Activated CD8-positive, alpha-beta memory T cell treated with anti-CD3 and anti-CD28 coated beads, Interleukin-2, amount 50 U/mL, for 1 hour (primary cell): ENCODE measurements around the gene IQSEC1.

Source experiments
- DNase-seq: peaks from one replicate; pipeline ENCODE4 v3.0.0-alpha.2; 2020; ENCODE audit errors: extremely low read depth

The IQSEC1 gene

GRCh38 chr3:12935023-12935860, 138.0 kb downstream of the IQSEC1 start:
- DNase-seq: no peak

DNA sequence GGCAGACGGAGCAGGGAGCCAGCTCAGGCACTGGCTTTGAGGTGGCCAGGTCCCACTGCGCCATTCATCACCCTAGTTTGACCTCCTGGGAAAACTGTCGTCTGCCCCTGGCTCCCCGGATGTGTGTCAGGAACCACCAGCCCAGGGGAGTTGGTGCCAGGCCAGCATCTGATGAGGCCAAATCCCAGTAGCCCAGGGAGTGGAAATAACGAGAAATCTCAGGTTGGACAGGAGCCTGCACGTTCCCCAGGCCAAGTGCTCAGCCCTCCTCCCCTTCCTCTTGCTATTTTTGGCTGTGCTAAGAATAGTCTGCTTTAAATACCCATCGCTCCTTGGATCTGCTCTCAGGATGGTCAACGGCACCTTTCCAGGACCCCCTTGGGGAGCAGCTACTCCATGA, 138.8 kb downstream of the IQSEC1 start:
- DNase-seq: no peak

GRCh38 chr3:12933901-12934300, 139.3 kb downstream of the IQSEC1 start:
- DNase-seq: no peak

GRCh38 chr3:12932754-12933153, 140.5 kb downstream of the IQSEC1 start:
- DNase-seq: no peak

- no peak for DNase-seq
These were observed 140.9 kb downstream of the IQSEC1 start for GRCh38 chr3:12932347-12932746.

GRCh38 chr3:12931273-12931905, 141.8 kb downstream of the IQSEC1 start:
- no peak for DNase-seq

DNA sequence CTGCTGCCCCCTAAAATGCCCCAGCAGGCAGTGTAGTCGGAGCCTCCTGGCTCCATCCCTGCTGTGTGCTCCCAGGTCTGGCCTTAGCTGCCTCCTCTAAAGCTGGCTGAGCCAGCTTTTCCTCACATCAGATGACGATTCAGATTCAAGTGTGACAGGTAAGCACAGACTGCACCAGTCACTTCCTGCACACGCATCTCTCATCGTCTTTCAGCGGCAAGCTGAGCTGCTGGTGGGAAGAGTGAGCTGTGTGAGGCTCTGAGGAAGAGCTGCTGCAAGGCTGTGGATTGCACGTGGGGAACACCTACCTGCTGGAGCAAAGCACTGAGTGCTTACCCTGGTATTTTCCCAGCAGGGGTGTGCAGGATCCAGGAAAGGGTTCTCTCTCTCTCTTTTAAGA, 143.4 kb downstream of the IQSEC1 start:
- DNase-seq: no peak

GRCh38 chr3:12926660-12927059, 146.6 kb downstream of the IQSEC1 start:
- no peak for DNase-seq

DNA sequence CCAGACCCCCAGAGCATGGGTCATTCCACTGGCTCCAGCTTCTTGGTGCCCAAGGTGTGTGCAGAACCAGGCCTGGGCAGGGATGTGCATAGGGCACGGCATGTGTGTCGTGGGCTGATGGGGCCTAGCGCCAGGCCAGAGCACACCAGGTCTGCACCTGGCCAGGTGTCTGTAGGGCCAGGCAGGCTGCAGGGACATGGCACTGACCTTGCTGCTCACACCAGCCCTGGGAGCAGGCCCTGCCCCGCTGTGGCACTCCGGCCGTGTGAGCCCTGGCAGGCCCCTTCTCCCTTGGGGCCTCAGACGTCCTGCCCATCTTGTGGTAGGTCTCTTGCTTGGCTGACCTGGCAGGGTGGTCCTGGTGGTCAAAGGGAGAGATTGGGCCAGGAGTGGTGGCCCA, 147.6 kb downstream of the IQSEC1 start:
- DNase-seq: no peak

GRCh38 chr3:12924437-12924836, 148.8 kb downstream of the IQSEC1 start:
- no peak for DNase-seq

- DNase-seq: no peak
These were observed 150.3 kb downstream of the IQSEC1 start for GRCh38 chr3:12922881-12923431.

- no peak for DNase-seq
These were observed 150.9 kb downstream of the IQSEC1 start for GRCh38 chr3:12922306-12922705.

DNA sequence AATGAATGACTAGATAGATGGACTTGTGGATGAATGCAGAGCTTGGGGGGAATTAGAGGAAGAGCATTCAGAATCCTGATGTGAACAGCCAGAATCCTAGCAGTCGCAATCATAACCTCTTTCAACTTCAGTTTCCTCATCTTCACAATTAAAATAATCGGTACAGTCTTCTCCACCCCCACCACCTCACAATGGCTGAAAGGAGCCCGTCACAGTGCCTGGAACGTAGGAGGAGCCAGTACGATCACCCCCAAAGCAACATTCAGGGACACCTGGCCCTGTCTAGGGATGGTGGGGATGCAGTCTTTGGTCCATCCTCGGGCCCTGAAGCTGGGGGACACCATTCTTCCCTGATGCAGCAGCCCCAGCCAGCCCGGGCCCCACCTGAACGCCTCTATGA, 151.5 kb downstream of the IQSEC1 start:
- no peak for DNase-seq

GRCh38 chr3:12920967-12921366, 152.3 kb downstream of the IQSEC1 start:
- DNase-seq: no peak

- DNase-seq: no peak
These were observed 154.0 kb downstream of the IQSEC1 start for GRCh38 chr3:12919205-12919604.

DNA sequence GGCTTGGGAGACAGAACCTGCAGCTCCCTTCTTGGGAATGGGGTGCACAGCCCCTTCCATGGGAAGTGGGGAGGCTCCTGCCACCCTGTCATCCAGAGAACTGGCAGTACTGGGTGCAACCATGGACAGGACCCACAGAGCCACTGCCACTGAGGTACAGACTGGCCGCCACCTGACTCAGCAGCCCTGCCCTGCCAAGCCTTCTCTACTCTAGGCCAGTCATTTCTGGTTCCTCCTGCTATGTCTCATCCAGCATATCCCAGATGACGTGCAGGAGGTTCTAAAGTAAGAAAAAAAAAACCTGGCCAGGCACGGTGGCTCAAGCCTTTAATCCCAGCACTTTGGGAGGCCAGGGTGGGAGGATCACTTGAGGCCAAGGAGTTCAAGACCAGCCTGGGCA, 155.0 kb downstream of the IQSEC1 start:
- DNase-seq: no peak

DNA sequence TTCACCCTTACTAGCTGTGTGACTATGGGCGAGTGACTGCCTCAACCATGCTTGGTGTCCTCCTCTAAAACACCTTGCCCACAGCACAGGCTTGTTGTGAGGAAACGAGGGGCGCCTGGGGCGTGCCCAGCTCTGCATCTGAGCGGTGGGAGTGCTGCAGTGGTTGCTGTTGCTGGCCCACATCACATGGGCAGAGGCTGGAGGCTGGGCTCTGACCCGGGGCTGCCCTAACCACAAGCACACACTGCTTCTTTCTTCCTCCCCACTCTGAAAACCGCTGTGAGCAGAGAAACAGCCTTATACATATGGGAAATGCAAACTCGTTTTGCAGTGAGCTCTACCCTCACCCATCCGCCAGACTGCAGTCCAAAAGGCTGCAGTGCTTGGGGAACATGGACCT, 157.1 kb downstream of the IQSEC1 start:
- DNase-seq: no peak

DNA sequence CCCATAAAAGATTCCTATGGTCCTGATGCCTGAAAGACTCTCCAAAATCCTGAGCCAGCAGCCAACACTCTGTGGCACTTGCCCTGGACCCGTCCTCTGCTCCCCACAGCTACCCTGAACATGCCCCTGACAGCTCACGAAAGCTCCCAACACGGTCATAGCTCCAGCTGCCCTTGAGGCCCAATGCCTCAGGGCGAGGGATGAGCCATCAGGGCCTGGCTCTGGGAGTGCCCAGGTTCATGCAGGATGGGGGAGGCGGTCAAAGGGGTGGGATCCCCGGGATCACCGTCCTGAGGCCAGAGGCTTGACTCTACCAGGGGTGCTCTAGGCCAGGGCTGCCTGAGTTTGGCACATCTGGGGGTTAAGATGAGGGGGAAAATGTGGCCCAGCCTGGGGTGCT, 159.1 kb downstream of the IQSEC1 start:
- DNase-seq: no peak

GRCh38 chr3:12911881-12912415, 161.3 kb downstream of the IQSEC1 start:
- DNase-seq: no peak

GRCh38 chr3:12910356-12911099, 162.7 kb downstream of the IQSEC1 start:
- DNase-seq: no peak

DNA sequence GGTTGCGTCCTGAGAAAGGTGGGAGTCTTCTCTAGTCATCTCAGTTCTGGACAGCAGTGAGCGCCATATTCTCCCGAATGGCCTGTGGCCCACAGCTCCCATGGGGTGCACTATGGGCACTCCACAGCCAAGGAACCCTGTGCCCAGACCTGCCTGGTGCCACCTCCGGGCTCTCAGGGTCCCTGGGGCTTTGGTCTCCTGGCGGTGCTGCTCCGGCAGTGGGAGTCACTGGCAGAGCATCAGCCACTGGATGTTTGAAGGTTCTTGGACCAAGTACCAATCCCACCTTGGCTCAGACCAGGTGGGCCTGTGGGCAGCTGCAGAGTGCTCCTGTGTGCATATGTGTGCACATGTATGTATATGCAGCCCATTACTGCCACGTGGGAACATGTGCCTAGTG, 163.5 kb downstream of the IQSEC1 start:
- DNase-seq: no peak

- DNase-seq: no peak
These were observed 164.4 kb downstream of the IQSEC1 start for GRCh38 chr3:12908859-12909258.
